Measurements from ENCODE around the gene C2CD2. TPM values are rescaled to one million over a fixed set of nuclear protein-coding genes. Genes with fewer than 3 reads are reported as not detected.
A peak's percentile ranks its signal among the peaks of the same experiment; 100 is the strongest.

Gene C2CD2
- total and polyA plus RNA-seq, 10 of the 15 experiments (the other 5 are each of a cell fraction or from before 2014, with no cell fraction given), result 2.2 to 30.9 (median 9.9) TPM

DNA sequence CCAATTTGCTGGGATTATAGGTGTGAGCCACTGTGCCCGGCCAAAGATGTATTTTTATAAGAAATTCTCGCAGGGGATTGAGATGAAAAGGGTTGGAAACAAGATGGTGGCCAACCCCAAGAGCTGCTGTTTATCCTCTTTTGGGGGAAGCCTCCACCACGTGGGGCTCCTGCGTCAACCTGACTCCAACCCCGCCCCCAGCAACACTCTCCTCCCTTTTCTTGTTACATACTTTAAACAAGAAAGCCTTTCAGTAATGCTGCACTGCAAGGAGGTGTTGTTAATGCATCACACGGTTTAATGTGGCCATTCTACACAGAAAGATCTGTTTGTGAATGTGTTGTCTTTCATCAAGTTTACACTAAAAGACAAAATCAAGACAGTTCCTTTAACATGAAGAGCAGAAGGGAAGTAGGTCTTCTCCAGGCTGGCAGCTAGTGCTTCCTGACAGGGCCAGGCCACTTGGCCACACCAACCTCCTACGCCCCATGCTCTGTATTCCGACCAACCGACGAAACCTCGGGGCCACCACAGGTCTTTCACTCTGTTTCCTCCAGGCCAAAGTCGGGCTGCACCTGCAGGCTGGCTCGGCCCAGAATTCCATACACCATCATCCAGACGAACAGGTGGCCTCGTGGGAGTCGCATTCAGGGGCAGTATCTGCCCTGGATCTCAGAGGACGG, 25.9 kb downstream of the C2CD2 start (continued):
- TF ChIP-seq SMAD1 (IDR thresholded peaks at IDR 0.05; ENCODE audit: low read depth, partially characterized antibody), result no peak
- TF ChIP-seq, protein P1, sequence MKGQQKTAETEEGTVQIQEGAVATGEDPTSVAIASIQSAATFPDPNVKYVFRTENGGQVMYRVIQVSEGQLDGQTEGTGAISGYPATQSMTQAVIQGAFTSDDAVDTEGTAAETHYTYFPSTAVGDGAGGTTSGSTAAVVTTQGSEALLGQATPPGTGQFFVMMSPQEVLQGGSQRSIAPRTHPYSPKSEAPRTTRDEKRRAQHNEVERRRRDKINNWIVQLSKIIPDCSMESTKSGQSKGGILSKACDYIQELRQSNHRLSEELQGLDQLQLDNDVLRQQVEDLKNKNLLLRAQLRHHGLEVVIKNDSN (IDR thresholded peaks at IDR 0.05; ENCODE audit: borderline replicate concordance, extremely low read length, insufficient read depth, low read depth, low read length), result peak; percentile 48
- TF ChIP-seq IRF4 (IDR thresholded peaks at IDR 0.05; ENCODE audit: low read depth, low read length), result no peak
- TF ChIP-seq, protein P2, sequence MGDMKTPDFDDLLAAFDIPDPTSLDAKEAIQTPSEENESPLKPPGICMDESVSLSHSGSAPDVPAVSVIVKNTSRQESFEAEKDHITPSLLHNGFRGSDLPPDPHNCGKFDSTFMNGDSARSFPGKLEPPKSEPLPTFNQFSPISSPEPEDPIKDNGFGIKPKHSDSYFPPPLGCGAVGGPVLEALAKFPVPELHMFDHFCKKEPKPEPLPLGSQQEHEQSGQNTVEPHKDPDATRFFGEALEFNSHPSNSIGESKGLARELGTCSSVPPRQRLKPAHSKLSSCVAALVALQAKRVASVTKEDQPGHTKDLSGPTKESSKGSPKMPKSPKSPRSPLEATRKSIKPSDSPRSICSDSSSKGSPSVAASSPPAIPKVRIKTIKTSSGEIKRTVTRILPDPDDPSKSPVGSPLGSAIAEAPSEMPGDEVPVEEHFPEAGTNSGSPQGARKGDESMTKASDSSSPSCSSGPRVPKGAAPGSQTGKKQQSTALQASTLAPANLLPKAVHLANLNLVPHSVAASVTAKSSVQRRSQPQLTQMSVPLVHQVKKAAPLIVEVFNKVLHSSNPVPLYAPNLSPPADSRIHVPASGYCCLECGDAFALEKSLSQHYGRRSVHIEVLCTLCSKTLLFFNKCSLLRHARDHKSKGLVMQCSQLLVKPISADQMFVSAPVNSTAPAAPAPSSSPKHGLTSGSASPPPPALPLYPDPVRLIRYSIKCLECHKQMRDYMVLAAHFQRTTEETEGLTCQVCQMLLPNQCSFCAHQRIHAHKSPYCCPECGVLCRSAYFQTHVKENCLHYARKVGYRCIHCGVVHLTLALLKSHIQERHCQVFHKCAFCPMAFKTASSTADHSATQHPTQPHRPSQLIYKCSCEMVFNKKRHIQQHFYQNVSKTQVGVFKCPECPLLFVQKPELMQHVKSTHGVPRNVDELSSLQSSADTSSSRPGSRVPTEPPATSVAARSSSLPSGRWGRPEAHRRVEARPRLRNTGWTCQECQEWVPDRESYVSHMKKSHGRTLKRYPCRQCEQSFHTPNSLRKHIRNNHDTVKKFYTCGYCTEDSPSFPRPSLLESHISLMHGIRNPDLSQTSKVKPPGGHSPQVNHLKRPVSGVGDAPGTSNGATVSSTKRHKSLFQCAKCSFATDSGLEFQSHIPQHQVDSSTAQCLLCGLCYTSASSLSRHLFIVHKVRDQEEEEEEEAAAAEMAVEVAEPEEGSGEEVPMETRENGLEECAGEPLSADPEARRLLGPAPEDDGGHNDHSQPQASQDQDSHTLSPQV (IDR thresholded peaks at IDR 0.05), result 0 out of 2 replicates have a peak, but pooled peaks have one; percentile 6
- peak; percentile 35; the same call in 1 of the 2 replicates for TF ChIP-seq POLR2A (IDR thresholded peaks at IDR 0.05; ENCODE audit: low read depth, low read length)
- TF ChIP-seq, protein P3, sequence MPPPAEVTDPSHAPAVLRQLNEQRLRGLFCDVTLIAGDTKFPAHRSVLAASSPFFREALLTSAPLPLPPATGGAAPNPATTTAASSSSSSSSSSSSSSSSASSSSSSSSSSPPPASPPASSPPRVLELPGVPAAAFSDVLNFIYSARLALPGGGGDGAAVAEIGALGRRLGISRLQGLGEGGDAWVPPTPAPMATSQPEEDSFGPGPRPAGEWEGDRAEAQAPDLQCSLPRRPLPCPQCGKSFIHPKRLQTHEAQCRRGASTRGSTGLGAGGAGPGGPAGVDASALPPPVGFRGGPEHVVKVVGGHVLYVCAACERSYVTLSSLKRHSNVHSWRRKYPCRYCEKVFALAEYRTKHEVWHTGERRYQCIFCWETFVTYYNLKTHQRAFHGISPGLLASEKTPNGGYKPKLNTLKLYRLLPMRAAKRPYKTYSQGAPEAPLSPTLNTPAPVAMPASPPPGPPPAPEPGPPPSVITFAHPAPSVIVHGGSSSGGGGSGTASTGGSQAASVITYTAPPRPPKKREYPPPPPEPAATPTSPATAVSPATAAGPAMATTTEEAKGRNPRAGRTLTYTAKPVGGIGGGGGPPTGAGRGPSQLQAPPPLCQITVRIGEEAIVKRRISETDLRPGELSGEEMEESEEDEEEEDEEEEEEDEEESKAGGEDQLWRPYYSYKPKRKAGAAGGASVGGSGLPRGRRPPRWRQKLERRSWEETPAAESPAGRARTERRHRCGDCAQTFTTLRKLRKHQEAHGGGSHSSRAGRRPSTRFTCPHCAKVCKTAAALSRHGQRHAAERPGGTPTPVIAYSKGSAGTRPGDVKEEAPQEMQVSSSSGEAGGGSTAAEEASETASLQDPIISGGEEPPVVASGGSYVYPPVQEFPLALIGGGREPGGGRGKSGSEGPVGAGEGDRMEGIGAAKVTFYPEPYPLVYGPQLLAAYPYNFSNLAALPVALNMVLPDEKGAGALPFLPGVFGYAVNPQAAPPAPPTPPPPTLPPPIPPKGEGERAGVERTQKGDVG (CRISPR knock-in tag; IDR thresholded peaks at IDR 0.05), result no peak
- TF ChIP-seq ETV6 (conservative IDR thresholded peaks at IDR 0.05 in 1 of 2, IDR thresholded peaks at IDR 0.05 in 1 of 2; ENCODE audit: borderline replicate concordance in 1 of 2, low read depth in 1 of 2), result 0 out of 4 replicates have a peak, but pooled peaks of 1 of the 2 experiments have one; percentile 2
- TF ChIP-seq, protein P4, sequence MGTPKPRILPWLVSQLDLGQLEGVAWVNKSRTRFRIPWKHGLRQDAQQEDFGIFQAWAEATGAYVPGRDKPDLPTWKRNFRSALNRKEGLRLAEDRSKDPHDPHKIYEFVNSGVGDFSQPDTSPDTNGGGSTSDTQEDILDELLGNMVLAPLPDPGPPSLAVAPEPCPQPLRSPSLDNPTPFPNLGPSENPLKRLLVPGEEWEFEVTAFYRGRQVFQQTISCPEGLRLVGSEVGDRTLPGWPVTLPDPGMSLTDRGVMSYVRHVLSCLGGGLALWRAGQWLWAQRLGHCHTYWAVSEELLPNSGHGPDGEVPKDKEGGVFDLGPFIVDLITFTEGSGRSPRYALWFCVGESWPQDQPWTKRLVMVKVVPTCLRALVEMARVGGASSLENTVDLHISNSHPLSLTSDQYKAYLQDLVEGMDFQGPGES (IDR thresholded peaks at IDR 0.05), result no peak

Measured in GM12878 (cell line).